ENCODE measurements around the gene ZNF547.
"Not testable (repeated sequence)": the region's sequence is repeated elsewhere in the genome, so short reads cannot be mapped to it uniquely, and the experiment has no call there.

Gene ZNF547

DNA sequence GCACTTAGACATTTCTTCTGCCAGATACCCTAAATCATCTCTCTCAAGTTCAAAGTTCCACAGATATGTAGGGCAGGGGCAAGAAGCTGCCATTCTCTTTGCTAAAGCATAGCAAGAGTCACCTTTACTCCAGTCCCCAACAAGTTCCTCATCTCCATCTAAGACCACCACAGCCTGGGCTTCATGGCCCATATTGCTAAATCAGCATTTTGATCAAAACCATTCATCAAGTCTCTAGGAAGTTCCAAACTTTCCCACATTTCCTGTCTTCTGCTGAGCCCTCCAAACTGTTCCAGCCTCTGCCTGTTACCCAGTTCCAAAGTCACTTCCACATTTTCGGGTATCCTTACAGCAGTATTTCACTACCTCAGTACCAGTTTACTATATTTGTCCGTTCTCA, 11.3 kb downstream of the ZNF547 start:
- DNase-seq (ENCODE audit: low spot score), result not testable (repeated sequence)

DNA sequence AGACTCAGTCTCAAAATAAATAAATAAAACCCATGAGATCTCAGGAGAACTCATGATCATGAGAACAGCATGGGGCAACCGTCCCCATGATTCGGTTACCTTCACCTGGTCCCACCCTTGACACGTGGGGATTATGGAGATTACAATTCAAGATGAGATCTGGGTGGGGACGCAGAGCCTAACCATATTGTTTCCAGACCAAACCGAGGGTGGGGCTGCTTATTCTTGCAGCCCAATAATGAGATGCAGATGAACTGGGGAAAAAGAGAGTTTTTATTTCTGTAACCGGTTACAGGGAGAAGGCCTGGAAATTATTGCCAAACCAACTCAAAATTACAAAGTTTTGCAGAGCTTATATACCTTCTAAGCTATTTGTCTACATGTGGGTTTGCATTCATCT, 12.8 kb downstream of the ZNF547 start:
- no peak for DNase-seq (ENCODE audit: low spot score)

DNA sequence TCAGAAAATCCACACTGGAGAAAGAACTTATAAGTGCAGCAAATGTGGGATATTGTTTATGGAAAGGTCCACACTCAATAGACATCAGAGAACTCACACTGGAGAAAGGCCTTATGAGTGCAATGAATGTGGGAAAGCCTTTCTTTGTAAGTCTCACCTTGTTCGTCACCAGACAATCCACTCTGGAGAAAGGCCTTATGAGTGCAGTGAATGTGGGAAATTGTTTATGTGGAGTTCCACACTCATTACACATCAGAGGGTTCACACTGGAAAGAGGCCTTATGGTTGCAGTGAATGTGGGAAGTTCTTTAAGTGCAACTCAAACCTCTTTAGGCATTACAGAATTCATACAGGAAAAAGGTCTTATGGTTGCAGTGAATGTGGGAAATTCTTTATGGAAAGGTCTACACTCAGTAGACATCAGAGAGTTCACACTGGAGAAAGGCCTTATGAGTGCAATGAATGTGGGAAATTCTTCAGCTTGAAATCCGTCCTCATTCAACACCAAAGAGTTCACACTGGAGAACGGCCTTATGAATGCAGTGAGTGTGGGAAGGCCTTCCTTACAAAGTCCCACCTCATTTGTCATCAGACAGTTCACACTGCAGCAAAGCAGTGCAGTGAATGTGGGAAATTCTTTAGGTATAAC, 14.3 kb downstream of the ZNF547 start:
- no peak for DNase-seq (ENCODE audit: low spot score)

DNA sequence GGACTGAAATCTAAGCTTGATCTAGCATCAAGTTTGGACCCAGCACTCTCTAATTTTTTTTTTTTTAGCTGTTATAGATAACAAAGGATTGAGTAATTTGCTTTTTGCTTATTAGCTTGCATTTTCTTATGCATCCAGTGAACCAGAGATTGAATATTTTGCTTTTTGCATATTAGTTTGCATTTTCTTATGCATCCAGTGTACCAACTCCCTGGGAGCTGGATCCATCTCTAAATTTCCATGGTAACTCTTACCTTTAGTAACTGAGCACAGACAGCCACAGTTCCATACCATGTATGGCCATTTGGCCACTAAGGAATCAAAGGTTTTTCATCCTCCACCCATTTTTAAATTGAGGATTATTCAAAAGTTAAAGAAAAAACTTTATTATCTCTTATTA, 17.6 kb downstream of the ZNF547 start:
- no peak for DNase-seq (ENCODE audit: low spot score)

DNA sequence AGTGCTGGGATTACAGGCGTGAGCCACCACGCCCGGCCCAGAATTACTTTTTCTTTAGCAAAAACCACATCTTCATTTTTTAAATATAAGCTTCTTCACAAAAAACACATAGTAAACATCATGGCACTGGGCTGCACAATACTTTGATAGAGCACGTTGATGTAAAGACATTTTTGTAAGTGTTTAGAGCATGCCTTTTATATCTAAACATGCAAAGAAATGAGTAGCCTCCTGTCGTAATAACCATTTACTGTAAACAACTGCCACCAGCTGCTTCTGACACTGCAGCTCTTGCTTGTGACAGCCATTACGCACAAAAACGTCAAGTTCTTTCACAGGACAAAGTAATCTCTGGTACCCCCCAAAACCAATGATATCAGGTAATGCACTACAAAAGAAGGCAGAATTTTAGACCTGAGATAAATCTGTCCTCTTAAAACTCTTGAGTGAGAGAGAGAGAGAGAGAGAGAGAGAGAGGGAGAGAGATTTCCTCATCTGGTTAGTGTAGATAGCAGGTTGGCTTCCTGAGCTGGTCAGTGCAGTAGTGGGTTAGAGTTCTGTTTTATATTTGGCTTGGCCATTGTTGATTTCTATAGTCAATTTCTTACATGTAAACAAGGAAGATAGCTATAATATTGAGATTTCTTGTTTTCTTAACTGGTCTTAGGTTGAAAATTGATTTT, 19.6 kb downstream of the ZNF547 start:
- DNase-seq (ENCODE audit: low spot score), result no peak

DNA sequence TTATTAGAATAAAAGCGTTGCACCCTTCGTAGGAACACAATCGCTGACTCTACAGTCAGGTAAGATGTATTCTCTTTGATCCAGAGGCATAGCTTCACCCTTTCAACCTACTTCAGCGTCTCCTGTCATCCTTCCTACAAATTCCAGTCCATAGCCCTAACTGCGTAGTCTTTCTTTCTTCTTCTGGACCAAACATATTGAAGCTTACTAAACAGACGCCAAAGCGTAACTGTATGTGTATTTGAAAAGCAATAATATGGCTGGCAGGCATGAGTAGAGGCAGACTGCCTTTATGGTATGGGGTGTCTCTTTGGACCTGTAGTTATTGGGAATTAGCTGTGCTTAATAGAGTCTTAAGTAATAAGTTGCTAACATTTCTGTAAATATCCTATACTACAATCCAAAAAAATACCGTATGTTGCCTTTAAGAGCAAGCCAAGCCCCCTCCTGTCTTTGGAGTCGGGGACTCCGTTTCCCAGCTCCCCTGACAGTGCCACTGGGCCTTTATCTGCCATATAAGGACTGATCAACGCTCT, 25.9 kb downstream of the ZNF547 start:
- DNase-seq (ENCODE audit: low spot score), result no peak

DNA sequence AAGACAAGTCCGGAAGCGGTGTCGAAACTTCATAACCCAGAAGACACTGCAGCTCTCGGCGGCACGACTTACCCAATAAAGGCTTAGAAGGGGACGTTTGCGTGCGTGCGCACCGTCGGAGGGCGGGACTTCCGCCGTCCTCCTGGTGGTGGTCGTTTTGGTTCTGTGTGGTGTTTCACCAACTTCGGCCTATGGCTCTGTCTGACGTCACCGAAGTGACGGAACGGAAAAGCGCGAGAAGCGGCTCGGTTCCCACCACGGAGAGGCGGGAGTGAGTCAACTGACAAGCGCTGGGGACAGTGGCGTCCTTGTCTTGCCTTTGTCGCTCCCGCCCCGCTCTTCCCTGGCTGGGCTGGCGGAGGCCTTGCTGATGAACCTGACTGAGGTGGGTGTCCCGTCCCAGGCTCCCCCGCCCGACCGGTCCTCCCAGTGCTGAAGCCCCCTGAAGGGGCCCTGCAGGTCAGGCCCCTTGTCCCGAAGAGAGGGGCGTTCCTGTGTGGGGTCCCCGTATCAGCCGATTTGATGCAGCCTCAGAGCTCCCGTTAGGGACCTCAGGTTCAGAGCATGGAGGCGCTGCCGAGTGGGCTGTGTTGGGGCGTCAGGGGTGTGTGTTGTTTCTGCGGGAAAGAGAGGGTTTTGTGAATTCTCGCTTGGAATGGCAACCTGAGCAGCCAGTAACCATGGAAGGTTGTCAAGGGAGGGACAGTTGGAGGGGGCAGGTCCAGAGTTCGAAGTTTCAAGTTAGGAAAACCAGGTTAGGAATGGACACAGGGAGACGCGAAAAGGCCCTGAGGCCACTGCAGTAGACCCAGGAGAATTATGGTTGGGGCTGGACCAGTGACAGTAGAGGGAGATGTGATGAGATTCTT, 26.6 kb downstream of the ZNF547 start, which contains the start of gene ZNF548:
ZNF548 (plus strand) TSS at position 125 of the 869 bp plus-strand sequence; CDS start at position 371, 246 bp downstream.
- peak; percentile 96 for DNase-seq (ENCODE audit: low spot score)

DNA sequence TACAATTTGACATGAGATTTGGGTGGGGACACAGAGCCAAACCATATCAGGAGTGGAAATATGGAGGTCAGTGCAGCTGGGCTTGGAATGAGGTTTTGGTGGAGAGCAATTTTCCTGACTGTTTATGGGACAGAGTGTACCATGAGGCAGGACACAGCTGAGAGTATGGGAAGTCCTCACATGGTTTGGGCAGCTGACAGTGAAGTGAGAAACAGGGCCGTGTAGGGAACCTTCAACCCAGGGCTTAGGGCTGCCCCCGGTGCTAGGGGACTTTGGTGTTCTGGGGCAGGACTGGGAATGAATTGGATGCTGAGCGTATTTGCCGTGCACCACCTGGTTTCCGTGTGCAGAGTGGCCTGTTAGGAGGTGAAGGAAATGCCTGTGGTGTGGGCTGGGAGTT, 32.4 kb downstream of the ZNF547 start:
- no peak for DNase-seq (ENCODE audit: low spot score)

DNA sequence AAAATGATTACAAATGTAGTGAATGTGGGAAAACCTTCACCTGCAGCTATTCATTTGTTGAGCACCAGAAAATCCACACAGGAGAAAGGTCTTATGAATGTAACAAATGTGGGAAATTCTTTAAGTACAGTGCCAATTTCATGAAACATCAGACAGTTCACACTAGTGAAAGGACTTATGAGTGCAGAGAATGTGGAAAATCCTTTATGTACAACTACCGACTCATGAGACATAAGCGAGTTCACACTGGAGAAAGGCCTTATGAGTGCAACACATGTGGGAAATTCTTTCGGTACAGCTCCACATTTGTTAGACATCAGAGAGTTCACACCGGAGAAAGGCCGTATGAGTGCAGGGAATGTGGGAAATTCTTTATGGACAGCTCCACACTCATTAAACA, 35.5 kb downstream of the ZNF547 start:
- no peak for DNase-seq (ENCODE audit: low spot score)

DNA sequence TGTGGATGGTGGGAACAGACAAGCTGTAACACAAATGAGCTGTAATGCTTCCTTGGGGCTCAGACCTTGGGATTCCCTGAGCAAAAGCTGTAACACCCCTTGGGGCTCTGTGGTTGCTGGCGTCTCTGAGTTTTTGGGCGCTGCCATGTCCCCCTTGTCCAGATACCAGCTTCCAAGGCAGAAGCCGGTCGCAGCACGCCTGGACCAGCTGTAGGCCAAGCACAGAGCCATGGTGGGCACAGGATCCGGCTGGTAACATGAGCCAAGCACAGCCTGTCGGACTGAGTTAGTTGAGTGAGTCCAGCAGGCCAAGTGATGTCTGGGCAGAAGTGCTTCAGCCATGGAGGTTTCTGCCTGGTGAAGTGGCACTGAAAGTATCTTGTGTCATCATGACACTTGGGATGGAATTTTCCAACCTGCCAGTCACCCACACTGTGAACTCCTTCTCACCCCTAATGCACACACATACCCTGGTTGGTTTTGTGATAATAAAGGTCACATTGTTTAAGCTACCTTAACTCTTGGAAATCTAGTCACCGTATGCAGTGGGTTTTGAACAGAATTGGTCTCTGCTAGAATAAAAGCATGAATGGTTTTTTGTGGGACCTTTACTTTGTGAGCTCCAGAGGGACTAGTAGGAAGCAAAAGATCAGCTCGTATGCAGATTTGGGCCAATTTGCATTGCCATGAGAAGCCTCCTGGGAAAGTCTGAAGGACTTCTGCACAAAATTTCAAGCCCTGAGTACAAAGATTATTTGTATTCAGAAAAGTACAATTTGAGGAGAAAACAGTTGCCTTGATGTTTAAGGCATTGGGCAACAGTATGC, 40.6 kb downstream of the ZNF547 start:
- no peak for DNase-seq (ENCODE audit: low spot score)

DNA sequence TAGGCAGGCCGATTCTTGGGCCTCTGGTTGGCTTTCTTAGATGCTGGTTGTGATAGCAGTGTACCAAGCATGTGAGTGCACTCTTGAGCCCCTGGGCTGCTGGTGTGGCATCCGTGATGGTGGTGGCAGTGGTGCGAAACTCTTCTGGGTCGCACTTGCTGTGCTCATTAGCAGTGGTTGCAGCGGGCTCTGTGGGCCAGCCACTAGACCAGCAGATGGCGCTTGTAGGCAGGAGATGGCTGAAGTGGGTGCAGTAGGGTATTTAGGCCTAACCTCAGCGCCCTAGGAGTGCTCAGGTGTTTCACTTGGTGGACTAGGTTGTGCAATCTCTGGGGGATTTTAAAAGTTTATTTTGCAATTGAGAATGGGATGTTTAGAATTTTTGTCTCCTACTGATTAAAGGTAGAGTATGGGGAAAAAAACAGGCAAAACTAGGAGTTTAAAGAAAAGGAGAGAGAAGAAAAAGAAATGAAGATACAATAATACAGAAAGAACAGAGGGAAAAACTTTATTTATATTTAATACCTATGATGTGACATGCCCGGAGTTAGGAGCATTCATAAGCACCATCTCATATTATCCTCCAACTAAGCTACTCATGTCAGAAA, 43.3 kb downstream of the ZNF547 start:
- peak; percentile 56 for DNase-seq (ENCODE audit: low spot score)

DNA sequence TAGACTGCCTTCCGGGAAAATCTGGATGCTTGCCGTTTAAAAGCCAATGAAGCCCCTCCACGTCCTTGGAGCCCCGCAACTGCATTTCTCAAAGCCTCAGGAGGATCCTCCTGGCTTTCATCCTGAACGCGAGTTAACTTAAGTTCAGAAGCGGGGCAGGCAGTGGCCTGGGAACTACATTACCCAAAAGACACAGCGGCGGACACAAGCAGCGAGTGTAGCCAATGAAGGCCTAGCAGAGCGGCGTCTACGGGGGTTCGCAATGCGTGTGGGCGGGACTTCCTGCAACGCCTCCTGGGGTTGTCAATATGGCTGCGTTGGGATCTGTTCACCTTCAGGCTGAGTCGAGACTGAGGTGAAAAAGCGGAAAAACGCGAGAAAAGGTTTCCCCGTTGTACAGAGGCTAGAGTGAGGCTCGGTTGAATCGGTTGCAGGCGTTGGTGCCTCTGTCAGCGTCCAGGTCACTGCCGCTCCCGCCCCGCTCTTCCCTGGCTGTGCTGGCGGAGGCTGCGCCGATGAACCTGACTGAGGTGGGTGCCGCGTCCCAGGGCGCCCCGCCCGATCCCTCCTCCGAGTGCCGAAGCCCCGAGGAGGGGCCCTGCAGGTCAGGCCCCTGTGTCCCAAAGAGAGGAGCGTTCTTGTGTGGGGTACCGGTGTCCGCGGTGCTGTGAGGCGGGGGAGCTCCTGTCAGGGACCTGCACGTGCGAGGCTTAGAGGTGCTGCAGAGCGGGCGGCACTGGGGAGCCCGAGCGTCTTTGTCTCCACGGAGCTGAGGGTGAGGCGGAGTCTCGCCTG, 47.7 kb downstream of the ZNF547 start, which contains the start of gene ZNF17:
ZNF17 (plus strand) TSS at position 285 of the 795 bp plus-strand sequence. CDS start 2,455 bp downstream, outside the sequence.
- peak; percentile 94 for DNase-seq (ENCODE audit: low spot score)

DNA sequence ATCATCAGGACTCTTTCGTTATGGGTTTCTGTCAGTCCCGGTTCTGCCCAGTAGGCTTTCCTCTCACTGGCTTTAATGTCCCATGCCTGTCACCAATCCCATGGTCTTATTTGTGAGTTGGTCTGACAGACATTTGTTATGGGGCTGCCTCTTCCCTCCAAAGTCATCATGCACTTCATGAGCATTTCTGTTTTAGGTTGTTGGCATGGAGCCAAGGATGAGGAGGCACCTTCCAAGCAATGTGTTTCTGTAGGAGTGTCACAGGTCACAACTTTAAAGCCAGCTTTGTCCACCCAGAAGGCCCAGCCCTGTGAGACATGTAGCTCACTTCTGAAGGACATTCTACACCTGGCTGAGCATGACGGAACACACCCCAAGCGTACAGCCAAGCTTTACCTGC, 56.1 kb downstream of the ZNF547 start:
- no peak for DNase-seq (ENCODE audit: low spot score)

DNA sequence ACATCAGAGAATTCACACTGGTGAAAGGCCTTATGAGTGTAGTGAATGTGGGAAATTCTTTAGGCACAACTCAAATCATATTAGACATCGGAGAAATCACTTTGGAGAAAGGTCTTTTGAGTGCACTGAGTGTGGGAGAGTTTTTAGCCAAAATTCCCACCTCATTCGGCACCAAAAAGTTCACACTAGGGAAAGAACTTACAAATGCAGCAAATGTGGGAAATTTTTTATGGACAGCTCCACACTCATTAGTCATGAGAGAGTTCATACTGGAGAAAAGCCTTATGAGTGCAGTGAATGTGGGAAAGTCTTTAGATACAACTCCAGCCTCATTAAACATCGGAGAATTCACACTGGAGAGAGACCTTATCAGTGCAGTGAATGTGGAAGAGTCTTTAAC, 57.7 kb downstream of the ZNF547 start:
- DNase-seq (ENCODE audit: low spot score), result no peak

Measured in activated CD4-positive, alpha-beta T cell treated with anti-CD3 and anti-CD28 coated beads, Interleukin-2, Interleukin-4, amounts not matched to agents 100 ng/mL and 50 ng/mL, durations not matched to agents 16 hours and 8 hours (primary cell).